Measurements from ENCODE around the gene LRP2.
"Not testable (repeated sequence)": the region's sequence is repeated elsewhere in the genome, so short reads cannot be mapped to it uniquely, and the experiment has no call there.

Gene LRP2

DNA sequence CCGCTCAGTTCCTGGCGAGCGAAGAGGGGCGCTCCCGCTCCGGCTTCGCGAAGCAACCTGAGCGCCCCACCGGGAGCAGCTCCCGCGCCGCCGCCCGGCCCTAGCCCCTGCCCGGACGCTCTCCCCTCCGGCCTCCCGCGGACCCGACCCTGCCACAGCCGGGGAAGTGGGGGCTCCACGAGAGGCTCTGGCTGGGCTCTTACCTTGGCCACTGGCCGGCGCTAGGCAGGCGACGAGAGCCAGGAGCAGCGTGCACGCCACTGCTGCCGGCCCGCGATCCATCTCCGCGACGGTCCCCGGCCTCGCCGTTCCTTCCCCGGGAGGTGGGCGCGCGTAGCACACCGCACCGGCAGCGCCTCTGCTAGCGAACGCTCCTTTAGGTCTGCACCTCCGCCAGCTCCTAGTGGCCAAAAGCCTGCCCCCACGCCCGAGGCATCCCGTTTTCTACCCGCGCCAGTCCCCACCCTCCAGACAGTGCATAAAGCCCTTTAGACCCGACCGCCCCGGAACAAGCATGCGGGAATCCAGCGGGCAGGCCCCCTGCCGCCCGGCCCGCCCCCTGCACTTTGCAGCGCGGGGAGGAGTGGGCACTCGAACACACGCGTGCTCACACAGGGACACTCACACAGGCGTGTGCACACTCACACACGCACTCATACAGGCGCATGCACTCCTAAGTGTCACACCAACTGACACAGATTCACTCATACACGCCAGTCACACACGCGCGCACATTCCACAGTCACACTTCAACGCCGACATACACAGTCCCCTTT is at the start of gene LRP2:
Gene LRP2, minus strand, starts transcription at position 417 of the 776 bp plus-strand sequence. Its CDS starts 135 bp downstream, at position 282.
- DNase-seq (ENCODE audit: low read depth in 3 of 3), result peak in 2 of 3 experiments; percentile 1 to 10

DNA sequence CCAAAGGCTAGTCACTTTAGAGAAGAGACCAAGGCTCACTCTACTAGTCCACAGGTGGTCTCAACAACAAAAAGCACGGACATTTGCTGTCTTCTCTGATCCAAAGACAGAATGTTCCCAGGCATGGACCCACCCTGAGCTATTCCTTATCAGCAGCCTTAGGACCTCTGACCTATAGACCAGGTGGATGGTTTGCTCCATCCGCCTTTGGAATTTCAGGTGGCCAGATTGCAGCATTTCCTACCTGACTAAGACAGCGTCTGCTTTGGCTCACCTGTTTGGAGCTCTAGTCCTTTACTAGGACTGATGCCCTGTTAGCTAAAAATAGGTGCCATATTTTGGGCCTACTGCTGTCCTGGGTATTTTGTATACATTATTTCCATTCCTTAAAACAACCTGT is 44.6 kb upstream of the LRP2 start:
- no peak for DNase-seq (ENCODE audit: low read depth in 3 of 3)

GRCh38 chr2:169399491-169399890 is 37.2 kb upstream of the LRP2 start:
- DNase-seq (ENCODE audit: low read depth in 3 of 3), result not testable (repeated sequence)

DNA sequence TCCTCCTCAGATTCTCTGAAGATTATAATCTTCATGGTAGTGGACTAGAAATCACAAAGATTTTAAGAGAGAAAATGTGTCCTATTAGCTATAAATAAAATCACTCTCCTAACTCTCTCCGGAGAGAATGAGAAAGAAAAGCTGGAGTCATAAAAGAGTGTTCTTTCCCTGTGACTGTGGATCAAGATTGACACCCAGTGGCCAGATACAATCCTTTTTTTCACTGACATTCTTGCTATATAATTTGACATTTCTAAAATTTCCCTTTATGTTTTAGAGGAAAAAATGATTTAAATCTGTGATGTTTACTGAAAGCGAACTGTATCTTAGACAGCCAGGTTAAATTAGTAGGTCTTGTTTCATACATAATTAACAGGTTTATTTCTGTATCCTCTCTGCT is 35.4 kb upstream of the LRP2 start:
- DNase-seq (ENCODE audit: low read depth in 3 of 3), result no peak

DNA sequence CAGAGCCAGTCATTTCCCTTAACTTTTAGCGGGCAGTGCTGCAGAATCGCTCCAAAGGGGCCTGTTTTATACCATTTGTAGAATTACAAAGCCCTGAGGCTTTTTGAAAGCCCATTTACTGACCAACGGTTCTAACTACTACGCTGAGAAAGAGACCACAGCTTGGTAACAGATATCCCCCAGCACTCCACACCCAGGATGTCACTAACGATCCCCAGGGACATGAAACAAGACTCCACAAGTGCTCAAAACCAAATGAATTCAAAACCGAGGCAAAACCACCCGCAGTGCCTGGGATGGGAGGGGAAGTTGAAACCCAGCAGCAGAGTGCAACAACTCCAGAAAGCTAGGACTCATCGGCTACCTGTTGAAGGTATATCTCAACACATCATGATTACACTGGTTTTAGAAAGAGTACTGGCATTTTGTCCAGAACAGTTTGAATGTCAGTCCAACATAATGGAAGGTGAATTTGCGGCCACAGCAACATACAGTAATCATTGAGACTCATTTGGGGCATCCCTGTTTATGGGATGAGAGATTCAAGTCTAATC is 33.6 kb upstream of the LRP2 start:
- DNase-seq (ENCODE audit: low read depth in 3 of 3), result no peak

DNA sequence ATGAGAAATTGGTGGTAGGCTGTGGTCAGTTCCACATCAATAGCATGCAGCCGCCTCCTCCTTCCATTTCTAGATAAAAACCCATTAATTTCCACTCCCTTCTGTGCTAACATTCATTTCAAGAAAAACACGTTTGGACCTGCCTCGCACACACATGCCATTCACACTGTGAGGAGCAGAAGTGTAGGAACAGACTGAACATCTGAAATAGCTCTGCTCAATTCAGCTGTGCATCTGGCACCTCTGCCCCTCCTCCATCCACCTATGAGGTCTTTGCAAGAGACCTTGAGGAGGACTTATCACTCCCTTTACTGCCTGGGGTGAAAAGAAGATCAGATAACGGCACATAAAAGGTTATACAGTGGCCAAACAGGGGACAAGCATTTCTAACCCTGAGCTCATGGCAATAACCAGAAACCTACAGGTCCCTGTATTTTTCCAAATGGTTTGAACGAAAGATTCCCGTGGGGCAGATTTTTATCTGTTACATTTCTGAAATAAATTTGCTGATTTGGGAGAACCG is 30.8 kb upstream of the LRP2 start:
- DNase-seq (ENCODE audit: low read depth in 3 of 3), result no peak

DNA sequence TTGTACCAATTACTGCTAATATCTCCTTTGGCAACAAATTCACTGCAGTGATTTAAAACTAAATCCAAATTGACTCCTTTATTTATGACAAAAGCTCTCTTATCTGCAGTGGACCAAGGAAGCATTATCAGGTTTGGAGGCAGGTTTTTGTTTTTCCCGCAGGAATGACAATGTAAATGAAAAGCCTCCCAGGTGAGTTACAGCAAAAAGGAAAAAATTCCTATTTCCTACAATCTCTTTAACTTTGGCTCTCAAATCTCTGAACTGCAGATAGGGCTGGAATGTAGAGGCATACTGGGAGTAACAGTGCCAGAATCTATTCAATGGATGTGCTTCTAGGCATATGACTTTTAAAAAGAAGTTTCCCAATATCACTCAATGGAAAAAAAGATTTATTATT is 28.9 kb upstream of the LRP2 start:
- DNase-seq (ENCODE audit: low read depth in 3 of 3), result no peak

DNA sequence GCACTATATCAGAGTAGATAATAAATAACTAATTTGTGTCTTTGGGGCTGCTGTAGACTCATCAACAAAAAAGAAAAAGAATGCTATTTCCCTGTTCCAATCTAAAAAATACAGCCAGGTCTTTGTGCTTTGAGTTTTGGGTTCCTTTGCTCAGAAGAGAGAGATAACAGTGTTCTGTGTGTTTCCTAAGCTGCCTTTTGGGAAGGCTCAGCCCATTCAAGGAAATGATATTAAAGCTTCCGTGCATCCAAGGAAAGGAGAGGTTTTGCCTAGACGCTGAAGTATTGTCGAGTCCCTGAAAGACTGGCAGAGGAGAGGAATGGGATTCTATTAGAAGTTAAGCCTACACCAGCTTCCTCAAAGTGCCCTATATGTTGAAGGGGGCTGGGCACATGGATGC is 25.8 kb upstream of the LRP2 start:
- no peak for DNase-seq (ENCODE audit: low read depth in 3 of 3)

- no peak for DNase-seq (ENCODE audit: low read depth in 3 of 3)
These were observed 24.4 kb upstream of the LRP2 start for GRCh38 chr2:169386722-169387121.

- no peak for DNase-seq (ENCODE audit: low read depth in 3 of 3)
These were observed 22.5 kb upstream of the LRP2 start for GRCh38 chr2:169384816-169385215.

DNA sequence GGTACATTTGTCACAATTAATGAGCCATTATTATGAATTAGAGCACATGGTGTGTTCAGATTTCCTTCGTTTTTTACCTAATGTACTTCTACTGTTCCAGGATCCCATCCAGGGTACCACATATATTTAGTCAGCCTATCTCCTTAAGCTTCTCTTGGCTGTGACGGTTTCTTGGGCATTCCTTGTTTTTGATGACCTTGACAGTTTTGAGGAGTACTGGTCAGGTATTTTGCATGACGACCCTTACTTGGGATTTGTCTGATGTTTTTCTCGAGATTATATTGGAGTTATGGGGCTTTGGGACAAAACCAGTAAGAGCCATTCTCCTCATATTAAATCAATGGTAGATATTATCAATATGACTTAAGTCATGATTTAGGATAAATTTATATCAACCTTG is 10.2 kb upstream of the LRP2 start:
- no peak for DNase-seq (ENCODE audit: low read depth in 3 of 3)

- no peak for DNase-seq (ENCODE audit: low read depth in 3 of 3)
These were observed 3.7 kb upstream of the LRP2 start for GRCh38 chr2:169366066-169366465.

GRCh38 chr2:169365029-169365480 is 2.7 kb upstream of the LRP2 start:
- DNase-seq (ENCODE audit: low read depth in 3 of 3), result no peak

DNA sequence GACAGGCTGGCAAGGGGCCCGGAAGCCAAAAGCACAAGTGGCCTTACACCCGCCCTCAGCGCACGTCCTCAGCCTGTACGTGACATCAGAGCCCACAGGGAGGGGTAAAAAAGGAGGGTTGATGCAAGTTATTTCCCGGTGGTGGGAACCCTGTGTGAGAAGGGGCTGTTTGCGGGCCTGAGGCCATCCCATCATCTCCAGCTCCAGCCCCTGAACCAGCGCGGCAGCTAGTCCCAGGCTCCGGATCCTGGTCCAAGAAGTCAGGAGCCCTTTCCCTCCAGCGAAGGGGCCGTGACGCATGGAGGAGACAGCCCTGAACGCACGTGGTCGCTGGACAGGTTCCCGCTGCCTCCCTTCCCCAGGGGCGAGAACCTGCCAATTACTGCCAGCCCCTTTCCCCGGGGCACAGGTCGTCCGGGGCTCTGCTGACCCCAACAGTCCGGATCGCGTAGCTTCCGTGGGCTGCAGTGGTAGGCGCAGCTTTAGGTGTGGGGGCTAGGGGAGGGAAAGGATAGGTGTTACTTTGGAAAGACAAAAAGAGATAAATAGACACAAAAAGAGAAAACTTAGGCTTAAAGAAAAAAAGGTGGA is 1.3 kb upstream of the LRP2 start:
- DNase-seq (ENCODE audit: low read depth in 3 of 3), result peak in 2 of 3 experiments; percentile 23 to 27

DNA sequence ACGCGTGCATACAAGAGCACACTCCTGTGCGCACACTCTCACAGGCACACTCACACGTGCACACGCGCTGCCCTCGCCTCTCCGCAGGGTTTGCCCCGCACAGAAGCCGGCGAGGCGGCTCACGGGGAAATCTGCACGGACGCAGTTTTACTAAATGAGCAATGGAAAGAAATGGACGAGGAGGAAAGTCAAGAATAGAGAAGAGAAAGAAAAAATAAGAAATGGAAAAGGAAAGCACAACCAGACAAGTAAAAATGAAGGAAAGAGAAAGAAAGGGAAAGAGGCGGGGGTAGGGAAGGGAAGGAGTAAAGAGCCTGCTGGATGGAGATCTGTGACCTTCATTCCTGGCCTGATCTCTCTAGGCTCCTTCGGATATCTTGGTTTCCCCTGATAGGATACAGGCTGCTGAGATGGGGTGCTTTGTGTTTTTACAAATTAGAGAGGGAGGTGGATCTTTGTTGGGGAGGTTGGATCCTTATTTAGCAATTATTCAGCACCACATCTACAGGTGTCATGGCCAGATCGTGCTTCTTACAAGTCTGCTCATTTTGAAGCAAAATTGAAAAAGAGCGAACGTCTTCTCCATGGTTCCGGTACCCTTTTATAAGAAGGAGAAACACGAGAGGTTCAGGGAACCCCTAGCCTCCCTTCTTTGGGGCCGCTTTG is 693 bp upstream of the LRP2 start:
- DNase-seq (ENCODE audit: low read depth in 3 of 3), result no peak

DNA sequence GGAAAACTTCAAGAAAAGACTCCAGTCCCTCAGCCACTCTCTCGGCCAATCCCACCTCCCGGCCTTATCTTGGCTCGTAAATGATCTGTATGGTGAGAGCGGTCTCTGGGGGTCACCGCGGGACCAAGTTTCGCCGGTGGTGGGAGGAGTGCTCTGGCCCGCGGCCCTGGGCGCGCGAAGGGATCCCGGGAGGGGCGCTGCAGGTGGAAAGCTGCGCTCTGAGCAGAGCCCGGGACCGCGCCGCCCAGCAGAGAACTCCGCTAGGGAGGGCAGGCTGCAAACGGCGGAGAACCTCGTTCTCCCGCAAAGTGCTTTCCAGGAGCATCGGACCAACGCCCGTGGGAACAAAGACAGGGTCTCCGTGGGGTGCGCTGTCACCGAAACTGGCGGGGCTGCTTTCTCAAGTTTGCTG is 622 bp downstream of the LRP2 start:
- DNase-seq (ENCODE audit: low read depth in 3 of 3), result no peak

DNA sequence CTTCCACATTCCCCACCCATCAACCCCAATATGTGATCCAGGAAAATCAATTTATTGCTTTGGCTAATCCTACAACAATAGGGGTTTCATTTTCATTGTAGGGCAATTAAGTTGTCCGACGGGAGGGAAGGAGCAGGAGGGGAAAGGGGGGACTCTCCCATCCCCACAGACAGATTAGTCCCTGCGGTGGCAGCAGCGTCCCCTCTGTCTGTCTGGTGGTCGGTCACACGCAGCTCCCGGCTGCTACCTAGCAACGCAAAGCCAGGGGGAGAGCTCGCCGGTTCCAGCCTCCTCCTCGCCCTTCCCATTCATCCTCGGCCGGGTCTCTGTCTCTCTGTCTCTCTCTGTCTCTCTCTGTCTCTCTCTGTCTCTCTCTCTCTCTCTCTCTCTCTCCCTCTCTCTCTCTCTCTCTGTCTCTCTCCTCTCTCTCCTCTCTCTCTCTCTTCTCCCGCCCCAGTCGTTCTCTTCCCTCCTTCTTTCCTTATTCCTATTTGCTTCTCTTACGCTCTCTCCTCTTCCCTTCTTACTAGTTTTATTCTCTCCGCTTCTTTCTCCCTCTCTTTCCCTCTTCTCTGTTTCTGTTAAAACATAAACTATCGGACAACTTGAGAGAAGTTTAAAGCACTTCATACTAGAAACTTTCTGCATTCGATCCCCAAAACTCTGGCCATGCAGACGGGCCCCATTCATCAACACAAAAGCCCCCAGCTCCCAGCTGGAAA is 1.2 kb downstream of the LRP2 start:
- DNase-seq (ENCODE audit: low read depth in 3 of 3), result no peak

DNA sequence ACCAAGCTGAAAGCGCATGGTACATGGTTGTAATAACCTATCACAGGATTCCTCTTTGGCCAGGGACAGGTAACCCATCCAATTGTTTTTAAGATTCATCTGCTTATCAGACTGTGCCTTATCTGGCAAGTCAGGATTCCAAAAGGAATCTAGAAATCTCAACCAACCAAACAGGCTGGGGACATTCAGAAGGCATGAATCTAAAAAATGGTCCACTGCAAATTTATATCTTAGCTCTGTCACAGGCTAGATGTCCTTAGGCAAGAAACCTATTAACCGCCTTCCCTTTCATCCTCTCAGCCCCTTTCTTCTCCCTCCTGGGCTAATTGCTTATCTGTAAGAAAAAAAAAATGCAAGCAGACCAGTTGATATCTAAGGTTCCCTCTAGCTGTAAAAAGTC is 4.3 kb downstream of the LRP2 start:
- DNase-seq (ENCODE audit: low read depth in 3 of 3), result no peak

GRCh38 chr2:169354244-169354643 is 8.1 kb downstream of the LRP2 start:
- no peak for DNase-seq (ENCODE audit: low read depth in 3 of 3)

DNA sequence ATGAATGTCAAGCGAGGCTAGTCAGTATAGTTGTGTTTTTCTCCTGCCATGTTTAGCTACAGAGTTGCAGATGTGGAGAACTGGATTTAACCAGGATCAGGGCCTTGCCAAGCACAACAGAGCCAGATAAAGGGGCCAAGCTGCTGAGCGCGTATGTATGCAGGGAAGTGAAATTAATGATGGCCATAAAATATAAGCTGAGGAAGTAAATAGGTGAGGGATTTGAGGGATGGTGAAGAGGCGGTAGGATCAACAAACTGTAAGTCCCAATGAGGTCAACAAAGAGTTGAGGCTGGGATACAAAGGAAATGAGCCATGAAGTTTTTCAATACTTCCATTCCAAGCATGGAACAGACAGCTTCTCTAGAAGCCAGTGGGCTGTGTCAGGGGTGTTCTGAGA is 10.6 kb downstream of the LRP2 start:
- no peak for DNase-seq (ENCODE audit: low read depth in 3 of 3)

DNA sequence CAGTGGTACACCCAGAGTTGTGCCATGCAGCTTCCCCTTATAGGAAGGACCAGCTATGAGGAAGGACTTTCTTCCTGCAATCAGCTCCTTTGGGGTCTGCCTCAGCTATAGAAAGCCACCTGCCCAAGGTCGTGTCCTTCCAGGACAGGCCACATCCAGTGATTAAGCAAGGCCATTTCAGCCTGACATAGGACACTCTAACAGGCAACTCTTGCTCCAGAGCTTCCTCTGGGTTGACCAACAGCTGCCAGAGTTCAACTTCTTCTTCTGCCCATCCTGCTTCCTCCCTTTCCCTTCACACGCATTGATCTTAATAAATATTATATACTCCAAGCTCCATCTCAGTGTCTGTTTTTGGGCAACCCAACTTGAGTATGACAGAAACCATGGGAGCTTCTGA is 12.8 kb downstream of the LRP2 start:
- no peak for DNase-seq (ENCODE audit: low read depth in 3 of 3)

Measured in stimulated activated CD4-positive, alpha-beta T cell treated with anti-CD3 and anti-CD28 coated beads, TNF-alpha, amount 100 ng/mL, for 4 hours (primary cell).